Eye (tissue), 1 donor: ENCODE data around the gene CLTCL1.
"Not testable (repeated sequence)": the region's sequence is repeated elsewhere in the genome, so short reads cannot be mapped to it uniquely, and the experiment has no call there.

ENCODE experiments used
- DNase-seq: peaks from one replicate; pipeline ENCODE4 v3.0.0-alpha.2; 2015

The CLTCL1 gene

GRCh38 chr22:19291580-19292457, at the start of gene CLTCL1:
CLTCL1 (minus strand) TSS chr22:19291719; CDS start chr22:19291641, 78 bp downstream.
- DNase-seq = peak; percentile 90

GRCh38 chr22:19337137-19337536, 45.6 kb upstream of the CLTCL1 start:
- peak; percentile 15 for DNase-seq

DNA sequence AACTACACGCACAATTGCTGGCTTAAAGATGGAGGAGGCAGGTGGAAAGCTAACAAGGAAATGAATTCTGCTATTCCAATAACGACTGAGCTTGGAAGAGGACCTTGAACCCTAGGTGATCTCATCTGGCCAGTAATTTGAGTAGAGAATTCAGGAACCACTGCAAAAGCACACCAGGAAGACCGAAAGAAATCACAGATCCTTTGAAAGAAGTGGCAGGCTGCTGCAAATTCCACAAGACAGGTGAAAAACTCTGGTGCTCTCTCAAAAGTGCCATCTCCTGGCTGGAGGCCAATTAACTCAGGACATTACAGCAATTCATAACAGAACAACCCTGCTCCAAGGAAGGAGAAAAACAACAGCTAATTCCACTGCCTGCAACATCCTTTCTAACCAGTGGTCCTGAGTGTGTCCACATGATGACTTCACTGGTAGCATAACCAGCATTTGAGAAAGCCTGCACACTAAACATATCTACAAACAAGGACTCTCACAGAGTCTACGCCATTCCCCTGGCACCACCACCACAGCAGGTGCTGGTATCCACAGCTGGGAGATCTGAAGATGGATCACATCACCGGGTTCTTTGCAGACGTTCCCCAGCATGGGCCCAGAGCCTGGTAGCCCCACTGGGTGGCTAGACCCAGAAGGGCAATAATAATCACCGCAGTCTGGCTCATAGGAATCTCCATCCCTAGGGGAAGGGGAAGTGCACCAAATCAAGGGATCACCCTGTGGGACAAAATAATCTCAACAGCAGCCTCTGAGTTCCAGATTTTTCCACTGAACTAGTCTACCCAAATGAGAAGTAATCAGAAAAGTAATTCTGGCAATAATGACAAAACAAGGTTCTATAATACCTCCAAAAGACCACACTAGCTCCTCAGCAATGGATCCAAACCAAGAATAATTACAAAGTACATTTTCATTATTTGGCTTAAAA, 44.9 kb upstream of the CLTCL1 start:
- DNase-seq = no peak

DNA sequence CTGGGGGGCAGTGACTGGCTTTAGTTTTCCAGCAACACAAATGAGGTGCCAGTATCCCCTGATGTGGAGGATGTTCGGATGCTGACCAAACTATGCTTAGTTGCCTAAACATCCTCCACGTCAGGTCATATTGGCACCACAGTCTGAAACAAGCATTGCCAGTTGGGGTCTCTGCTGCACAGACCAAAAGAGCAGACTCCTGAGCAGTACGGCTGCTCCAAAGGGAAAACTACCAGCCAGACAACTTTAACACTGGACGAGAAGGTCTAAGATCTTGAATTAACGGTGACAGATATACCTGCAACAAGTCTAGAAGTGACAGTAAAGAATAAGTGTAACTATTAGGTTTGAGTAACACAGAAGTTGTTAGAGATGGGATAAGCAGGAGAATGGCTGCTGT, 40.5 kb upstream of the CLTCL1 start:
- DNase-seq = no peak

DNA sequence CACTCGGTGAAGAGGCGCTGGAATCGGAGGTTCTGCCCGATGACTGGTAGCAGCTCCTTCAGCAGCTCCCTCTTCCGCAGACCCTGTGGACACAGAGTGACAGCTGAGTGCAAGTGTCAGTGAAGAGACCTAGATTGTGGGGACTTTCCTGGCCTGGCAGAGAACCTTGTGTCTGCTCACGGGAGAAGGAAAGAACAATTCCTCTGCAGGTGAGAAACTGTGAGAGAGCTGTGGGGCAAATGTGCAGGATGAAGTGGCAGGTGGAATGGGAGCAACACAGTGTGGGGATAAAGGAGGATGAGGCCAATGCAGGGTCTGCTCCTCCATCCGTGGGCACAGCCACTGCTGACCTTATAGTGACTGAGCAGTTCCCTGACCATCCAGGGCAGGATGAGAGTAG, 40.0 kb upstream of the CLTCL1 start:
- no peak for DNase-seq

DNA sequence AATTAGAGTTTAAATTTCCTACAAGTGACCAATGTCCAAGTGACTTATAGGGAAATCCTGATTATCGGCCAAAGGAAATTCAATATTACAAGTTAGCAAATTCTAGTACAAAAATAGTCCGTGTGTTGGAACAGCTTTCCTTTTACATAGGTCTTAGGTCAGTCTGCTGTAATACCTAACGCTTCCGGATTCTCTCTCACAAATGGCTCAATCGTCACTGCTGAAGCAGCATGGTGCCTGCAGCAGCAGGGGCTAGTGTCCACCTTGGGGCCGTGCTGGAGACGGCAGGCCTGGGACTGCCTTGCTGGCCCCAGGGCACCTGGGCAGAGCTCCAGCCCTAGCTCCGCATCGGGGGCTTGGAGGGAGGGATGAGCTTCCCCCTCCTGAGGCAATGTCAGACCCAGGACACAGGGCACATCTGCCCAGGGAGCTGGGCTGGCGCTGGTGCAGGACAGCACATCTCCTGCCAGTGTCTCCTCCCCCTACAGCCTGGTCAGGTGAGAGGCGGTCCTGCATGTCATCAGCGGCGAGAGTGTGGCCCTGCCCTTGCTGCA, 39.4 kb upstream of the CLTCL1 start:
- DNase-seq = no peak

- peak; percentile 3 for DNase-seq
Measured at GRCh38 chr22:19330205-19330604, 38.7 kb upstream of the CLTCL1 start.

DNA sequence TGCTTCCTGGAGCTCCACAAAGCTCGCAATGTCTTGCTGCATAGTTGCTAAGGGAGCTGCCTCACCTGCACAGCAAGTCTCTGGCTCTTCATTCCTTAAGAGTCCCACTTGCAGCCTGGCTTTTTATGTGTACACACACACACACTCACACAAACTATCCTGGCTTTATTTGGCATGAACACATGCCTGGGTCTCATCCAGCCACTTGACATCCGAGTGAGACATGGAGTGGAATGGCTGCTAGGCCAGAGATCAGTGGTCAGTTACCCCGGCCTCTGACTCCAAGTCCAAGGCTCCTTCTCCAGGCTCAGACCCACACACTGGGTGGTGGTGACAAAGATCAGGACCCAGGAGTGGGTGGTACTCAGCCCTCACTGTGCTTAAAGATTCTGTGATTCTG, 37.9 kb upstream of the CLTCL1 start:
- no peak for DNase-seq

GRCh38 chr22:19325296-19325948, 33.9 kb upstream of the CLTCL1 start:
- DNase-seq = no peak

GRCh38 chr22:19323420-19323819, 31.9 kb upstream of the CLTCL1 start:
- DNase-seq = not testable (repeated sequence)

DNA sequence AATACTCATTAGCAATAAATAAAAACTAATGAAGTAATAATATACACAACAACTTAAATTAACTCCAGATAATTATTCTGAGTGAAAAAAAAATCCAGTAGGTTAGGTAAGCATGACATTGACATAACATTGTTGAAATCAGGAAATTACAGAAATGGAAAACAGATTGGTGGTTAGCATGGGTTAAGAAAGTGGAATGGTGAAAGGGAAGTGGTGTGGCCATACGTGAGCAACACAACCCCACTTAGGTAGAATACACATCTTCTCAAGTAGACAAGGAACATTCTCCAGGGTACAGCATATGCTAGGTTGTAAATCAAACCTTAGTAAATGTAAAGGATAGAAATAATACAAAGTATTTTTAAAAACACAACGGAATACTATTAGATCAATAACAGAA, 30.2 kb upstream of the CLTCL1 start:
- no peak for DNase-seq

DNA sequence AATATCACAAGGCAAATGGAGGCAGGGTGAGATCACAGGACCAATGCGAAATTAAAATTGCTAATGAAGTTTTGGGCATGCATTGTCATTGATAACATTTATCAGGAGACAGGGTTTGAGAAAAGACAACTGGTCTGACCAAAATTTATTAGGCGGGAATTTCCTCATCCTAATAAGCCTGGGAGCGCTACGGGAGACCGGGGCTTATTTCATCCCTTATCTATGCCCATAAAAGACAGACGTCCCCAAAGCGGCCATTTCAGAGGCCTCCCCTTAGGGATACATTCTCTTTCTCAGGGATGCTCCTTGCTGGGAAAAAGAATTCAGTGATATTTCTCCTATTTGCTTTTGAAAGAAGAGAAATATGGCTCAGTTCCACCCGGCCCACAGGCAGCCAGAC, 28.6 kb upstream of the CLTCL1 start:
- DNase-seq = not testable (repeated sequence)

- DNase-seq = no peak
Measured at GRCh38 chr22:19319281-19319680, 27.8 kb upstream of the CLTCL1 start.

GRCh38 chr22:19317865-19318264, 26.3 kb upstream of the CLTCL1 start:
- no peak for DNase-seq

DNA sequence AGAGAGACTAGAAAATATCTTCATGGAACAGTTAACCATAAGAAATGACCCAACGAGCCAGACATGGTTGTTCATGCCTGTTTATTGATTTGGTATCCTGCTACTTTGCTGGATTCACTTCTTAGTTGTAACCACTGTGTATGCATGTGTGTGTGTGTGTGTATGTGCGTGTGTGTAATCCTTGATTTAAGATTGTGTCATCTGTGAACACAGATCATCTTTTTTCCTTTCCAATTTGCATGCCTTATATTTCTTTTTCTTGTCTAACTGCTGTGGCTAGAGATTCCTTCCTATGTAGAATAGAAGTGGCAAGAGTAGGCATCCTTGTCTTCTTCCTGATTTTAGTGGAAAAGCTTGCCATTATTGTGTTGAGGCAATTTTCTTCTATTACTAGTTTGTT, 16.4 kb upstream of the CLTCL1 start:
- DNase-seq = no peak

DNA sequence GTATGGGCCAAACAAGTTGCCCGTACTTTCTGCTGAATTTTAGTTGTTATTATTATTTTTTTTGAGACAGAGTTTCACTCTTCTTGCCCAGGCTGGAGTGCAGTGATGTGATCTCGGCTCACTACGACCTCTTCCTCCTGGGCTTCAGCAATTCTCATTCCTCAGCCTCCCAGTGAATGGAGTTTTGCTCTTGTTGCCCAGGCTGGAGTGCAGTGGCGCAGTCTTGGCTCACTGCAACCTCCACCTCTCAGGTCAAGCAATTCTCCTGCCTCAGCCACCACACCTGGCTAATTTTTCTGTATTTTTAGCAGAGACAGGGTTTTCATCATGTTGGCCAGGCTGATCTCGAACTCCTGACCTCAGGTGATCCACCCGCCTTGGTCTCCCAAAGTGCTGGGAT, 15.0 kb upstream of the CLTCL1 start:
- not testable (repeated sequence) for DNase-seq

DNA sequence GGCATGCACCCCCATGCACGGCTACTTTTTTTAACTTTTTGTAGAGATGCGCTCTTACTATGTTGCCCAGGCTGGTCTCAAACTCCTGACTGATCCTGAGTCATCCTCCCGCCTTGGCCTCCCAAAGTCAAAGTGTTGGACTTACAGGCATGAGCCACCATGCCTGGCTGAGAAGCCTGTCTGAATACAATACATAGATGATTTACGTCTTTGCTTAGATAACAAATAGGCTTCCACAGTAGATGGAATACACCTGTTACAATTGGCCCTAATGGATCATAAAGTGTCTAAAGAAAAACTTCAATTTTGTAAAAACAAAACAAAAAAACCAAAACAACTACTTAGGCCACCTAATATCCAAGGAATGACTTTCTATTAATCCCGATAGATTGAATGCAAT, 13.0 kb upstream of the CLTCL1 start:
- no peak for DNase-seq

DNA sequence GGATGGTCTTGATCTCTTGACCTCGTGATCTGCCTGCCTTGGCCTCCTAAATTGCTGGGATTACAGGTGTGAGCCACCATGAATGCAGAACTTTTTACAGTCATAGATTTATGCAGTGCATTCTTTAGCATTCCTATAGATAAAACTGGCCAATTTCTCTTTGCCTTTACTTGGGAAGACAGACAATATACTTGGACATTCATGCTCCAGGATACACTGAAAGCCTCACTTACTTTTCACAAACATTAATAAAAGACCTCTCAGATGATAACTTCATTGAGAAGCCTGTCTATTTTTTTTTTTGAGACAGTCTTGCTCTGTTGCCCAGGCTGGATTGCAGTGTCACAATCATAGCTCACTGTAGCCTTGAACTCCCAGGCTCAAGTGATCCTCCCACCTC, 12.3 kb upstream of the CLTCL1 start:
- DNase-seq = no peak

DNA sequence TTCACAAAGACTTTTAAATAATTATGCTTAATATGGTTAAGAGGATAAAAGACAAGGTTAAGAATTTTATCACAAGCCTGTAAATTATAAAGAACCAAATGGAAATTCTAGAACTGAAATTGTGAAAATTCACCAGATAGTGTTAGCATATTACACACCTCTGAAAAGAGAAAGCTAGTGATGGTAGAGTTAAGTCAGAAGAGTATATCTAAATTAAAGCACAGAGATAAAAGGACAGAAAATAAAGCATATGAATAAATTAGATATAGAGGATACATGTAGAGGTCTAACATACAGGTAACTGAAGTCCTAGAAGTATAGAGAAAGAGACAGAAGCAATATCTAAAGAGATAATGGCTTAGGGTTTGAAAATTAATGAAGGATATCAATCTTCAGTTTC, 4.2 kb upstream of the CLTCL1 start:
- DNase-seq = no peak

DNA sequence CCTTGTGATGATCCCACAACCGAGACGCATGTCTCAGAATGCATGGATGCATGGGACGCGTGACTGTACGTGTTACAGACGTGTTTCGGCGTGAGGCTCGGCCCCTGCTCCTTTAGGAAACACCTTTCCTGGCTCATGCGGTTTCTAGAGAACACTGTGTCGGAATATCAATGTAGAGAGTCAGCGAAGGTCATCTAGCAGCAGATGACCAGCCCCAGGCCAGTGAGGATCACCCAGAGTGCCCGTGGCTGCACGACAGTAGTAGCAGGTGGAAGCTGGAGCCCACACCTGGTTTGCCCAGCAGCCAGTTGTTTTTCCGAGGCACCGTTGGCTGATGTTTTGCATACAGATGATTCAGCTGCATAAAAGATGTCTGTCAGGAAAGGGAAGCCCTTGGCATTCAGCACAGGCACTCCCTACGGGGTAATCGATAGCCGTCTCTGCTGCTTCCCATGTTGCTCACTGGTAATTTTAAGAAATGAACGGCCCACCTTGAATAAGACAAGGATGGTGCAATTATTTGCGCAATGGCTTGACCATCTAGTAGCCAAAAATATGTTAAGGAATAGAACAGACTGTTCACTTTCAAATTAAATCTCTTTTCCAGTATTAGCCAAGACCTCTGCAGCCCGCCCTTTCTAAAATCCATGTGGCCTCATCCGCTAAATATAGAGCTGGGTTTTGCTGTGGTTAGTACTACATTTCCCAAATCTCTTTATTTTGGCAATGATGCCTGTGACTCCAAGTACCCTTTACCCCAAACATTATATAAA, 1.1 kb upstream of the CLTCL1 start:
- peak; percentile 3 for DNase-seq

- DNase-seq = no peak
Measured at GRCh38 chr22:19291218-19291579, 320 bp downstream of the CLTCL1 start.
